Thoracic aorta (tissue), 2 donors: ENCODE data around the gene ATP13A2. TPM values are rescaled to one million over a fixed set of nuclear protein-coding genes. Genes with fewer than 3 reads are reported as not detected.

Experiments
- ATAC-seq: fragments of 150-250 bp; one replicate; pipeline ENCODE4 v1.8.0; 2017; ENCODE audit warnings: low read depth; ENCODE audit not compliant: insufficient number of reproducible peaks, low FRiP score
- DNase-seq: peaks from one replicate; pipeline ENCODE4 v3.0.0-alpha.2; 2020; ENCODE audit warnings: low spot score
- H3K27ac ChIP-seq, 2 donors: fragments of 200-600 bp; sonication (generic); 1 replicate in 1 of 2; 2 replicates in 1 of 2; pipeline ENCODE4 v1.5.1; 2016; ENCODE audit warnings: mild to moderate bottlenecking in 2 of 2, moderate library complexity in 2 of 2
- H3K27me3 ChIP-seq: fragments of 200-600 bp; sonication (generic); replicated peaks from 2 replicates; pipeline ENCODE4 v1.6.0; 2016; ENCODE audit warnings: mild to moderate bottlenecking; ENCODE audit not compliant: insufficient read depth
- H3K36me3 ChIP-seq: fragments of 200-600 bp; sonication (generic); one replicate; pipeline ENCODE4 v1.5.1; 2016
- H3K4me1 ChIP-seq, 2 donors: fragments of 200-600 bp; sonication (generic); 1 replicate in 1 of 2; 2 replicates in 1 of 2; pipeline versions ENCODE4 v1.5.1 to v1.6.0; 2016; ENCODE audit warnings: low read depth in 2 of 2, mild to moderate bottlenecking in 1 of 2; ENCODE audit not compliant: control insufficient read depth in 1 of 2
- H3K4me3 ChIP-seq: fragments of 200-600 bp; sonication (generic); 2 replicates; pipeline ENCODE4 v1.5.1; 2016; ENCODE audit warnings: mild to moderate bottlenecking
- H3K9me3 ChIP-seq: fragments of 200-600 bp; sonication (generic); 2 replicates; pipeline ENCODE4 v1.5.1; 2016
- total RNA-seq, 2 donors: library from RNA; depleted of rRNA; stranded (reverse); fragments of >200 nt; gene quantifications; one replicate each; pipeline versions ENCODE4 v1.1.0 to v1.2.3, GENCODE V29; 2016
- TF ChIP-seq, protein P1 (sequence below): fragments of 200-600 bp; sonication (generic); IDR thresholded peaks from one replicate; pipeline ENCODE4 v1.5.1; 2019; ENCODE audit warnings: antibody characterized with exemption

Gene ATP13A2
- total RNA-seq, 2 donors from 2014 or later: 45.1 to 59.0 TPM

DNA sequence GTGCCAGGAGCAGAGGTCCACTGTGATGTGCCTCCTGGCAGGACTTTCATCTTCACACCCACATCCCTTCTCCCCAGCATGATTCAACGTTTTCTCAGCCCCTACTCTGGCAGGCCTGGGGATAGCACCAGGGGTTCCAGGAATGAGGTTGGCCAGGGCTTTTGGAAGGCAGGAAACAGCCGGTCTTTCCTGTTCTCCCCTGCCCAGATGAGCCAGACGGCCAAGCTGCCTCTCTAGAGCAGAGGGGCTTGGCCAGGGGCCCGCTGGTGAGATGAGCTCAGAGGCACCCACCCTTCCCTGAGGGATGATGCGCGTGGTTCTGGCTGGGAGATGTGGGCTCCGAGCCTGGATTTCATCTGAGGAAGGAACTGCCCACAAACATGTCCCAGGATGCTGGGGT is 27.0 kb downstream of the ATP13A2 start:
- ATAC-seq (peak; percentile 52), DNase-seq (peak; percentile 87)
- Histone ChIP-seq H3K27ac (peak overlapping the region; percentile 56 to 59), H3K4me3 (no peak overlapping the region), H3K36me3 (peaks cover 20% of the 10 kb centered on the region), H3K27me3 (no peaks in the 10 kb centered on the region), H3K4me1 (peaks cover 0 to 15% of the 10 kb centered on the region in 2 donors), H3K9me3 (no peaks in the 10 kb centered on the region)
- TF ChIP-seq, protein P1, sequence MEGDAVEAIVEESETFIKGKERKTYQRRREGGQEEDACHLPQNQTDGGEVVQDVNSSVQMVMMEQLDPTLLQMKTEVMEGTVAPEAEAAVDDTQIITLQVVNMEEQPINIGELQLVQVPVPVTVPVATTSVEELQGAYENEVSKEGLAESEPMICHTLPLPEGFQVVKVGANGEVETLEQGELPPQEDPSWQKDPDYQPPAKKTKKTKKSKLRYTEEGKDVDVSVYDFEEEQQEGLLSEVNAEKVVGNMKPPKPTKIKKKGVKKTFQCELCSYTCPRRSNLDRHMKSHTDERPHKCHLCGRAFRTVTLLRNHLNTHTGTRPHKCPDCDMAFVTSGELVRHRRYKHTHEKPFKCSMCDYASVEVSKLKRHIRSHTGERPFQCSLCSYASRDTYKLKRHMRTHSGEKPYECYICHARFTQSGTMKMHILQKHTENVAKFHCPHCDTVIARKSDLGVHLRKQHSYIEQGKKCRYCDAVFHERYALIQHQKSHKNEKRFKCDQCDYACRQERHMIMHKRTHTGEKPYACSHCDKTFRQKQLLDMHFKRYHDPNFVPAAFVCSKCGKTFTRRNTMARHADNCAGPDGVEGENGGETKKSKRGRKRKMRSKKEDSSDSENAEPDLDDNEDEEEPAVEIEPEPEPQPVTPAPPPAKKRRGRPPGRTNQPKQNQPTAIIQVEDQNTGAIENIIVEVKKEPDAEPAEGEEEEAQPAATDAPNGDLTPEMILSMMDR: no peak

DNA sequence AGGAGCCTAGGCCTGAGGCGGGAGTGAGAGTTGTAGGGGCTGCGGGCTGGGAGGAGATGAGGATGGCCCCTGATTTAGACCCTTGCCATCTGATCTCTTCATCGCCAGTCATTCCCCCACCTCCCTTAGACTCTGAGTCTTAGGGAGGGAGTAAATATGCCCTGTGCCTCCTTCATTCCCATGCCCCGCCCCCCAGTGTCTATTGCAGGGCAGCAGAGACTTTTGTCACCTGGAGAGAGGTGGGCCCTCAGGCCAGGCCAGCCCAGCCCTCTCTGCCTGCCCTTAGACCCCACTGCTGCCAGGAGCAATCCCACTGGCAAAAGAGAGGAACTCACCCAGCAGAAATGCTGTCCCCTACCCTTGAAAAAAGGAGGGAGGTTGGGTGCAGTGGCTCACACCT is 28.1 kb downstream of the ATP13A2 start:
- peak overlapping the region in 1 of 2 donors; percentile 59 for H3K27ac ChIP-seq
- TF ChIP-seq, protein P1: no peak
- no peak for ATAC-seq

DNA sequence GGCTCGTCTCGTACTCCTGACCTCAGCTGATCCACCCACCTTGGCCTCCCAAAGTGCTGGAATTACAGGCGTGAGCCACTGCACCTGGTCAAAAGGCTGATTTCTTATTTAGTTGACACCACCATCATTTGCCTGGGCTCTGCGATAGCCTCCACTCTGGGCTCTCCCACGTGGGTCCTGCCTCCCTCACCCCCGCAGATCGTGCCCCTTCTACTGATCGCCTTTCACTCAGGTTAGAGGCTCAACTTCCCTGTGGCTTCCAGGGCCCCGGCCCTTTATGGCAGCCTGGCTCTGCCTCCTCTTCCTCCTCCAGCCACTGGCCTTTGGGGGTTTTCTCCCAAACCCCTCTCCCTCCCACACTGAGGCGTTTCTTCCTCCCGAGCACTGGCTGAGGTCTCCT is 28.8 kb downstream of the ATP13A2 start:
- ATAC-seq: no peak
- Histone ChIP-seq H3K9me3 (no peaks in the 10 kb centered on the region), H3K4me1 (peaks cover 4 to 31% of the 10 kb centered on the region in 2 donors), H3K4me3 (no peak overlapping the region), H3K27ac (peak overlapping the region in 1 of 2 donors; percentile 12), H3K36me3 (peaks cover 9% of the 10 kb centered on the region), H3K27me3 (no peaks in the 10 kb centered on the region)
- DNase-seq: no peak
- TF ChIP-seq, protein P1: no peak

More for the DNA sequence above, 28.1 kb downstream of the ATP13A2 start:
- H3K4me1 ChIP-seq: peaks cover 0 to 23% of the 10 kb centered on the region in 2 donors
- no peaks in the 10 kb centered on the region for H3K27me3 ChIP-seq
- no peak overlapping the region for H3K4me3 ChIP-seq
- no peaks in the 10 kb centered on the region for H3K9me3 ChIP-seq
- peaks cover 13% of the 10 kb centered on the region for H3K36me3 ChIP-seq
- DNase-seq: no peak

DNA sequence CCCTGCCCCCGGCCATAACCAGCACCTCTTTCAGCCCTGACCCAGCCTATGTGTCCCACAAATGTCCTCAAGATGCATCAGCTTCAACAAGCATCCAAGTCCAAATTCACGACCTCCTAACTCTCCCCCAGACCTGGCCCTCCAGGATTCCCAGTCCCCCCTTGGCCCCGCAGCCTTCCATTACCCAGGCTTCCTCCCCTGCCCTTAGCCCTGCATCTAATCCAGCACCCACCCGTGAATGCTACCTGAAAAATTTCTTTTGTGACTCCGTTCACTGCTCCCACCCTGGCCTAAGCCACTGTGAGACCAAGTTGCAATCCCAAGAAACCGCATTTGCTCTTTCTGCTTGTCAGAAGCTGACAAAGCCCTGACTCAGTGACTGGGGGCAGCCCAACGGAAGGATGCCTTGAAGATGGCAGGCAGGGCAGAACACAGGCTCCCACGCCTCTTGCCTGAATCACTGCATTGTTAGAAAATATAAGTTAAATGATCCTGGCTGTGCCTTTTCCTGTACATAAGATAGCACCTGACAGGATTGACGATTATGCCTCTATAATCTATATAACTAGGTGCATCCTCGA is 30.4 kb downstream of the ATP13A2 start:
- Histone ChIP-seq H3K4me1 (peaks cover 4 to 43% of the 10 kb centered on the region in 2 donors), H3K27ac (peak overlapping the region; percentile 68 to 94), H3K27me3 (no peaks in the 10 kb centered on the region), H3K36me3 (peaks cover under 1% of the 10 kb centered on the region), H3K4me3 (no peak overlapping the region), H3K9me3 (no peaks in the 10 kb centered on the region)
- ATAC-seq: no peak
- DNase-seq: no peak
- TF ChIP-seq, protein P1: no peak

DNA sequence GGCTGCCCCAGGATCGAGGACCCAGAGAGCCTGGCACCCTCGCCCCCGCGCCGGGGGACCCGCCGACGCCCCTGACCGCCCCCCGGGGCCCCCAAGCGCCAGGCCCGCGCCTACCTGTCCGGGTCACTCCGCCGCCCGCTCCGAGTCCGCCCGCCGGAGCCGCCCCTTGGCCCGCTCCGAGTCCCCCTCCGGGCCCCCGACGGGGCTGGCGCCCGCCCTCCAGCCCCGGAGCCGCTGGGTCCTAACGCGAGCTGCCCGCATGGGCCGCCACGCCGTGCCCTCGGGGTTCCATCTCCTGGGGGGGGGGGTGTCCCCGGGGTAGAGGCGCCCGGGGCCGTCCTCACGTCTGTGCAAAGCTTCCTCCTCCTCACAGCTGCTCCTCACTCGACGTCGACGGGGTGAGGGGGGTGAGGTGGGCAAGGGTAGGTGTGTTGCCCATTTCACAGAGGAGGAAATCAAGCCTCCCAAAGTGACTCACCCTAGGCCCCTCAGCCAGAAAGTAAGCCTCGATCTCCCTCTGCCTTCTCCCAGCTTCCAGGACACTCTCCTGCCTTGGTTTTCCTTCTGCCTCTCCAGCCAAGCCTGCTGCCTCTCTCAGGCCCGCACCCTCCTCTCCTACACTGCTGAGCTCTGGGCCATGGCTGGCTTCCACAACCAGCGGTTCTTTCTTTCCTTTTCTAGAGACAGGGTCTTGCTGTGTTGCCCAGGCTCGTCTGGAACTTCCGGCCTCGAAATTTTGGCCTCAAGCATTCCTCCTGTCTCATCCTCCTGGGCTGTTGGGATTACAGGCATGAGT is 31.1 kb downstream of the ATP13A2 start, which contains the start of gene MFAP2:
MFAP2 (minus strand) TSS at position 148 of the 796 bp plus-strand sequence. CDS start 2,347 bp downstream, outside the sequence.
- Histone ChIP-seq H3K4me1 (peaks cover 4 to 50% of the 10 kb centered on the region in 2 donors), H3K4me3 (peak within 1 kb of the TSS; percentile 82), H3K27me3 (no peaks in the 10 kb centered on the region), H3K36me3 (no peaks in the 10 kb centered on the region), H3K27ac (peak within 1 kb of the TSS; percentile 94 to 95), H3K9me3 (no peaks in the 10 kb centered on the region)
- TF ChIP-seq, protein P1: no peak
- ATAC-seq (no peak), DNase-seq (no peak)
